GM12801 (cell line): Measurements from ENCODE around the gene MSH3.

Experiments used
- CTCF ChIP-seq: IDR thresholded peaks from one replicate; pipeline ENCODE4 v1.5.1; 2011; ENCODE audit warnings: control low read depth; ENCODE audit not compliant: insufficient read length; ENCODE audit errors: extremely low read depth

The MSH3 gene

GRCh38 chr5:80912479-80912878, 258.0 kb downstream of the MSH3 start:
- no peak for TF ChIP-seq CTCF

GRCh38 chr5:80915716-80916115, 261.3 kb downstream of the MSH3 start:
- no peak for TF ChIP-seq CTCF

- no peak for TF ChIP-seq CTCF
Measured at GRCh38 chr5:80916676-80917075, 262.2 kb downstream of the MSH3 start.

- TF ChIP-seq CTCF = no peak
Measured at GRCh38 chr5:80917631-80918030, 263.2 kb downstream of the MSH3 start.

- TF ChIP-seq CTCF = no peak
Measured at GRCh38 chr5:80919678-80920196, 265.3 kb downstream of the MSH3 start.

GRCh38 chr5:80920333-80920732, 265.9 kb downstream of the MSH3 start:
- TF ChIP-seq CTCF = no peak

- TF ChIP-seq CTCF = no peak
Measured at GRCh38 chr5:80921026-80921425, 266.6 kb downstream of the MSH3 start.

- TF ChIP-seq CTCF = no peak
Measured at GRCh38 chr5:80925931-80926330, 271.5 kb downstream of the MSH3 start.
